Sigmoid colon (tissue), 3 donors: ENCODE results near the gene MAGI2.

Experiments used
- CTCF ChIP-seq, 4 experiments: fragments of 450-650 bp in 3 of 4; fragments of 200-600 bp in 1 of 4; IDR thresholded peaks; one replicate each; pipeline ENCODE4 v1.5.1; 2016 to 2019; ENCODE audit warnings: antibody characterized with exemption in 4 of 4, mild to moderate bottlenecking in 3 of 4, moderate library complexity in 2 of 4
- POLR2A ChIP-seq, 2 donors: fragments of 450-650 bp; IDR thresholded peaks; one replicate each; pipeline ENCODE4 v1.6.1; 2016; ENCODE audit warnings: antibody characterized with exemption in 2 of 2, mild to moderate bottlenecking in 2 of 2, moderate library complexity in 2 of 2

GRCh38 chr7:78489476-78490240, 963.8 kb downstream of the MAGI2 start:
- TF ChIP-seq CTCF (IDR thresholded peaks at IDR 0.05), result no peak
- TF ChIP-seq POLR2A (IDR thresholded peaks at IDR 0.05), result no peak
